Activated CD4-positive, alpha-beta T cell treated with anti-CD3 and anti-CD28 coated beads, Interleukin-2, amount 50 U/mL, for 1 hour (primary cell): ENCODE measurements around the gene F5.

Experiments
- DNase-seq: peaks from one replicate; pipeline ENCODE4 v3.0.0-alpha.2; 2020

The F5 gene

GRCh38 chr1:169586395-169587255, at the start of gene F5:
TSS of gene F5 (minus strand) at chr1:169586481. CDS start at chr1:169586386, 95 bp downstream.
- DNase-seq, result peak; percentile 73

GRCh38 chr1:169634877-169635276, 48.6 kb upstream of the F5 start:
- no peak for DNase-seq

- no peak for DNase-seq
Observed at GRCh38 chr1:169634145-169634544, 47.9 kb upstream of the F5 start.

GRCh38 chr1:169631249-169631648, 45.0 kb upstream of the F5 start:
- no peak for DNase-seq

GRCh38 chr1:169630006-169630405, 43.7 kb upstream of the F5 start, which contains the start of gene SELP:
TSS of gene SELP (minus strand) at chr1:169630124. CDS start at chr1:169630074, 50 bp downstream.
- no peak for DNase-seq

- no peak for DNase-seq
Observed at GRCh38 chr1:169624912-169625311, 38.6 kb upstream of the F5 start.

GRCh38 chr1:169624122-169624521, 37.8 kb upstream of the F5 start:
- no peak for DNase-seq

- no peak for DNase-seq
Observed at GRCh38 chr1:169623132-169623926, 37.0 kb upstream of the F5 start.

GRCh38 chr1:169620565-169620964, 34.3 kb upstream of the F5 start:
- DNase-seq, result no peak

- no peak for DNase-seq
Observed at GRCh38 chr1:169618367-169618766, 32.1 kb upstream of the F5 start.

GRCh38 chr1:169615803-169616202, 29.5 kb upstream of the F5 start:
- DNase-seq, result no peak

- no peak for DNase-seq
Observed at GRCh38 chr1:169610858-169611257, 24.6 kb upstream of the F5 start.

- no peak for DNase-seq
Observed at GRCh38 chr1:169610108-169610507, 23.8 kb upstream of the F5 start.

- DNase-seq, result no peak
Observed at GRCh38 chr1:169608226-169608625, 21.9 kb upstream of the F5 start.

- DNase-seq, result peak; percentile 33
Observed at GRCh38 chr1:169604781-169605560, 18.7 kb upstream of the F5 start.

GRCh38 chr1:169601096-169601881, 15.0 kb upstream of the F5 start:
- no peak for DNase-seq

GRCh38 chr1:169595764-169596711, 9.8 kb upstream of the F5 start:
- peak; percentile 2 for DNase-seq

GRCh38 chr1:169594391-169594790, 8.1 kb upstream of the F5 start:
- no peak for DNase-seq

GRCh38 chr1:169590932-169591331, 4.7 kb upstream of the F5 start:
- DNase-seq, result no peak

- no peak for DNase-seq
Observed at GRCh38 chr1:169588785-169589485, 2.7 kb upstream of the F5 start.
